HG03571 (cell line): ENCODE results near the gene CLBA1.
A peak's percentile ranks its signal among the peaks of the same experiment; 100 is the strongest.

Experiments used
- ATAC-seq: cut with Tn5 transposase; IDR thresholded peaks from one replicate; pipeline ENCODE4 v1.9.1; 2021; ENCODE audit not compliant: unreplicated experiment

The CLBA1 gene

GRCh38 chr14:105005329-105005928 lies 19.8 kb downstream of the CLBA1 start:
- ATAC-seq = no peak

GRCh38 chr14:105005929-105006830 lies 20.6 kb downstream of the CLBA1 start:
- no peak for ATAC-seq

- ATAC-seq = no peak
Observed at GRCh38 chr14:105006831-105007592, 21.4 kb downstream of the CLBA1 start.

GRCh38 chr14:105007593-105008264 lies 22.1 kb downstream of the CLBA1 start:
- no peak for ATAC-seq

GRCh38 chr14:105010106-105010505 lies 24.5 kb downstream of the CLBA1 start:
- ATAC-seq = no peak

GRCh38 chr14:105010891-105011291 lies 25.3 kb downstream of the CLBA1 start:
- no peak for ATAC-seq

GRCh38 chr14:105011312-105011990 lies 25.9 kb downstream of the CLBA1 start:
- ATAC-seq = no peak

- no peak for ATAC-seq
Observed at GRCh38 chr14:105012171-105012985, 26.8 kb downstream of the CLBA1 start.

GRCh38 chr14:105013150-105013785 lies 27.7 kb downstream of the CLBA1 start:
- no peak for ATAC-seq

- ATAC-seq = no peak
Observed at GRCh38 chr14:105014032-105014431, 28.4 kb downstream of the CLBA1 start.

- ATAC-seq = no peak
Observed at GRCh38 chr14:105014631-105015030, 29.0 kb downstream of the CLBA1 start.

GRCh38 chr14:105015242-105015641 lies 29.7 kb downstream of the CLBA1 start:
- no peak for ATAC-seq

- ATAC-seq = no peak
Observed at GRCh38 chr14:105015905-105016304, 30.3 kb downstream of the CLBA1 start.

- ATAC-seq = no peak
Observed at GRCh38 chr14:105018414-105018813, 32.8 kb downstream of the CLBA1 start.

GRCh38 chr14:105019861-105020814 lies 34.5 kb downstream of the CLBA1 start:
- ATAC-seq = peak; percentile 15

- ATAC-seq = peak; percentile 70
Observed at GRCh38 chr14:105020815-105021655, 35.4 kb downstream of the CLBA1 start, which contains the start of gene CDCA4. CDCA4 (minus strand) TSS chr14:105021083; CDS start chr14:105011929, 9,154 bp downstream.

GRCh38 chr14:105021656-105022275 lies 36.2 kb downstream of the CLBA1 start:
- no peak for ATAC-seq
